ENCODE measurements around the gene PCGF3.

DNA sequence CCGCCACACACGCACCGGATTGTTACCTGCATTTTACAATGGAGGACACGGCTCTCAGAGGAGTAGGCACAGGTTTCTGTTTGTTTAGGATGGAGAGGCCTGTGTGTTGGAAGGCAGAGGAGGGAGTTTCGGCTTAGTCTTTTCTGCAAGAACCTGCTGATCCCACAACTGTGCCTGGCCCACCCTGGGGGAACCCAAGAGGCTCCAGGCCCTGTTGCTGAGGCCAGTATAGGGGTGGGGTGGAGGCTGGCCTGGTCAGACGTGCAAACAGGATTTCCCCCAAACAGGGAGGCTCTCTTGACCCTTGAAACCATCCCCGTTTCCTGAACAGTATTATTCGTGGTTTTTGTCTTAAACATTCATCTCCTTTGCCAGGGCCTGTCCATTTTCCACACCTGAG, 15.9 kb upstream of the PCGF3 start:
- TF ChIP-seq, protein P1, sequence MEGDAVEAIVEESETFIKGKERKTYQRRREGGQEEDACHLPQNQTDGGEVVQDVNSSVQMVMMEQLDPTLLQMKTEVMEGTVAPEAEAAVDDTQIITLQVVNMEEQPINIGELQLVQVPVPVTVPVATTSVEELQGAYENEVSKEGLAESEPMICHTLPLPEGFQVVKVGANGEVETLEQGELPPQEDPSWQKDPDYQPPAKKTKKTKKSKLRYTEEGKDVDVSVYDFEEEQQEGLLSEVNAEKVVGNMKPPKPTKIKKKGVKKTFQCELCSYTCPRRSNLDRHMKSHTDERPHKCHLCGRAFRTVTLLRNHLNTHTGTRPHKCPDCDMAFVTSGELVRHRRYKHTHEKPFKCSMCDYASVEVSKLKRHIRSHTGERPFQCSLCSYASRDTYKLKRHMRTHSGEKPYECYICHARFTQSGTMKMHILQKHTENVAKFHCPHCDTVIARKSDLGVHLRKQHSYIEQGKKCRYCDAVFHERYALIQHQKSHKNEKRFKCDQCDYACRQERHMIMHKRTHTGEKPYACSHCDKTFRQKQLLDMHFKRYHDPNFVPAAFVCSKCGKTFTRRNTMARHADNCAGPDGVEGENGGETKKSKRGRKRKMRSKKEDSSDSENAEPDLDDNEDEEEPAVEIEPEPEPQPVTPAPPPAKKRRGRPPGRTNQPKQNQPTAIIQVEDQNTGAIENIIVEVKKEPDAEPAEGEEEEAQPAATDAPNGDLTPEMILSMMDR (IDR thresholded peaks at IDR 0.05): no peak
- TF ChIP-seq POLR2A (IDR thresholded peaks at IDR 0.05) (no peak), EP300 (IDR thresholded peaks at IDR 0.05; ENCODE audit: low read depth) (no peak)

Measured in transverse colon (tissue), 3 donors.